GM18505 (cell line): ENCODE data around the gene ANKRD13D.

Experiments used
- ATAC-seq: cut with Tn5 transposase; IDR thresholded peaks from one replicate; pipeline ENCODE4 v1.9.1; 2021; ENCODE audit not compliant: unreplicated experiment
- POLR2A ChIP-seq: IDR thresholded peaks from 4 replicates; pipeline ENCODE4 v1.6.1; 2011; ENCODE audit warnings: borderline replicate concordance; ENCODE audit not compliant: insufficient read depth, insufficient read length; ENCODE audit errors: extremely low read depth

The ANKRD13D gene

DNA sequence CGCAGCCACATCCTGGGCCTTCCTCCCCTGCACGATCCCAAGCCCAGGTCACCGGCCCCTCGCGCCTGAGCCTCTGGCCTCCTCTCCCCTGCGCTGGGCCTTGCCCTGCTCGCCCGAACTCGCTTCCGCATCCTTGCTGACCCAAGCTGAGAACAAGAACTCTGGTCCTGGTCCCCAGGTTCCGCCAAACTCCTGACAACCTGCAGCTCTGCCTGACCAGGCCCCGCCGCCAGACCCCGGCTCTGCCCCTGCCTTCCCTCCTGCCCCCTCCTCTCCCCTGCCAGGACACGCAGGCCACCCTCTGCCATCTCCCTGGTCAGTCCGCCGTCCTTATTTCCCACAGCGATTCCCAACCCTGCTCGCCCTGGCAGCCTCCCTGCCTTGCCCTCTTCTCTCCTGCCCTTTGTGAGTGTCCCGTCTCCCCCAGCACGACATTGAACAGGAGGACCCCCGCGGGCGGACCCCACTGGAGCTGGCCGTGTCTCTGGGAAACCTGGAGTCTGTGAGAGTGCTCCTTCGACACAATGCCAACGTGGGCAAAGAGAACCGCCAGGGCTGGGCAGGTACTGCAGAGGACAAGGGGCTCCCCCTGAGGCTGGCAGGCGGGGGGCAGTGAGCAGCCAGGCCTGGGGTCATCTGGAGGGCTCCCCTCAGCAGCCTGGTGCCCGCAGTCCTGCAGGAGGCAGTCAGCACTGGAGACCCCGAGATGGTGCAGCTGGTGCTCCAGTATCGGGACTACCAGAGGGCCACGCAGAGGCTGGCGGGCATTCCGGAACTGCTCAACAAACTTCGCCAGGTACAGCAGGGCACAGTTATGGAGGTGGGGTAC, 762 bp downstream of the ANKRD13D start:
- no peak for TF ChIP-seq POLR2A
- no peak for ATAC-seq

DNA sequence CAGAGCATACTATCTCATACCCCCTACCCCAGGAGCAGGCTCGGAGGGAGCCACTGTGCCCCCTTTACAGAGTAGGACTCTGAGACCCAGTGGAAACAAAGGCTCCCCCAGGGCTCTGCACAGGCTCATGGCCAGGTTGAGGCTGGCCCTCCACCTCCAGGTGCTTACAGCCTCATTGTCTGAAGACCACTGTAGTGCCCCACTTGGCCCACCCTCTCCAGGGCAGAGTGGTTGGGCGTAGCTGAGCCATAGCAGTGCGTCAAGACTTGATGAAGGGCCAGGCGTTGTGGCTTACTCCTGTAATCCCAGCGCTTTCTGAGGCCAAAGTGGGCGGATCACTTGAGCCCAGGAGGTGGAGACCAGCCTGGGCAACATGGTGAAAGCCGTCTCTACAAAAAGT, 1.7 kb downstream of the ANKRD13D start:
- TF ChIP-seq POLR2A: no peak
- ATAC-seq: no peak

GRCh38 chr11:67291481-67292381, 2.6 kb downstream of the ANKRD13D start:
- TF ChIP-seq POLR2A: no peak
- ATAC-seq: no peak

GRCh38 chr11:67292671-67293070, 3.6 kb downstream of the ANKRD13D start:
- no peak for TF ChIP-seq POLR2A
- ATAC-seq: no peak

DNA sequence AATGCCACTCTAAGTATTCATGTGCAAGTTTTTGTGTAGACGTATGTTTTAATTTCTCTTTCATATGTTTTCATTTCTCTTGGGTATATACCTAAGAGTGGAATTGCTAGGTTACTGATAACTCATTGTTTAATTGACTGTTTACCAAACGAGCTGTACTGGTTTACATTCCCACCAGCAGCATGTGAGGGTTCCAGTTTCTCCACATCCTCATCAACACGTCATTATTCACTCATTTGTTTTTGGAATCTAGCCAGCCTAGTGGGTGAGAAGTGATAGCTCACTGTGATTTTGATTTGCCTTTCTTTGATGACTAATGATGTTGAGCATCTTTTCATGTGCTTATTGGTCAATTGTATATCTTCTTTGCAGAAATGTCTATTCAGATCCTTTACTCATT, 4.0 kb downstream of the ANKRD13D start:
- TF ChIP-seq POLR2A: no peak
- ATAC-seq: no peak

- no peak for ATAC-seq
- TF ChIP-seq POLR2A: no peak
Observed at GRCh38 chr11:67295846-67296245, 6.7 kb downstream of the ANKRD13D start.

DNA sequence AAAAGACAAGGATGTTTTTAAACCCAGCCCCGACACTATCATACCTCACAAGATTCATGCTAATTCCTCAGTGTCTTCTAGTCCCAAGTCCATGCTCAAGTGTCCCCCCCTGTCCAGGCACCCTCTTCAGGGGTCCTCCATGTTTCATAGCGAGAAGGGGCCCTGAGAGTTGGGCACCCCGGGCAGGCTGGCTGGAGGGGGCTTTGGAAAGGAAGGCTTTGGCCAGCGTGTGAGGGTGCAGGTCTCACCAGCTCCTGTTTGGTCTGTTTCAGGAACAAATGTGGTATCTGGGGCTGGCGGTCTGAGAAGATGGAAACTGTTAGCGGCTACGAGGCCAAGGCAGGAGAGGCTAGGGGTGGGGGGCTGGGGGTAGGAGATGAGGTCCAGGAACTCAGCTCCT, 9.7 kb downstream of the ANKRD13D start:
- TF ChIP-seq POLR2A: no peak
- ATAC-seq: no peak

GRCh38 chr11:67299471-67300191, 10.5 kb downstream of the ANKRD13D start:
- ATAC-seq: no peak
- no peak for TF ChIP-seq POLR2A

DNA sequence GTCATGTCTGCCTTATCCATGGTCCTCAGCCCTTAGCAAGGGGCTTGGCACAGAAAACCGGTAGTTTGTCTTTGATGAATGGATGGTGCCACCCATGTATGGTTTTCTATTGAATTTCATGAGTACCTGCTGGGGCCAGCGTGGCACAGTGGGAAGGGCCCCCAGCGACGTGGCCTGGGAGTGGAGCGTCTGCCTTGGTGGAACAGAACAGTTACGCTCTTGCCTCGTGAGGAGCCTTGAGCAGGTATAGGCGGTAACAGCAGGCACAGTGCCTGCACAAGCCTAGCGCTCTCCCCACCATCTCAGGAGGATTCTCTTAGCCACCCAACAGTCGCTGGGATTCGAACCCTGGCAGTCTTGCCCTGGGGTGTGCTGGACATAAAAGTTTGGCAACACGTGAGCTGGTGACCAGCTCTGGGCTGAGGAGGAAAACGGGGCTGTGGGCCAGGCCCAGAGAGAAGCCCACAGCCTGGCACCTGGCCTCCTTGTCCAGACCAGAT, 11.2 kb downstream of the ANKRD13D start:
- TF ChIP-seq POLR2A: no peak
- no peak for ATAC-seq

- TF ChIP-seq POLR2A: no peak
- no peak for ATAC-seq
Observed at GRCh38 chr11:67300756-67301312, 11.7 kb downstream of the ANKRD13D start.

DNA sequence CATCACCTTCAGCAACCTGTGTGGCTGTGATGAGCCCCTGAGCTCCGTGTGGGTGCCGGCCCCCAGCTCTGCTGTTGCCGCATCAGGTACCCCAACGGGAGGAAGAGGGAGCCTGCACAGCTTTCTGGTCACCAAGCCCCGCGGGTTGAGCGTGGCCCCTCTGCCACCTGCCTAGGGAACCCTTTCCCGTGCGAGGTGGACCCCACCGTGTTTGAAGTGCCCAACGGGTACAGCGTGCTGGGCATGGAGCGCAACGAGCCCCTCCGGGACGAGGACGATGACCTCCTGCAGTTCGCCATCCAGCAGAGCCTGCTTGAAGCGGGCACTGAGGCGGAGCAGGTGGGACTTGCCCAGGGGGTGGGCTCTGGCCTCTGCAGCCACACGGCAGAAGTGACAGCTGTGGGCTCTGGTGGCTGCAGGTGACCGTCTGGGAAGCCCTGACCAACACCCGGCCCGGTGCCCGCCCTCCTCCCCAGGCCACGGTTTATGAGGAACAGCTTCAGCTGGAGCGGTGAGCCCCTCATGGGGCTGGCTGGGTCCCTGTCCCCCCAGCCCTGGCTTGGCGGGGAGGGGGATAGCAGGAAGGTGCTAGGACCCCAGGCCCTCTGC, 12.3 kb downstream of the ANKRD13D start:
- no peak for TF ChIP-seq POLR2A
- ATAC-seq: no peak

DNA sequence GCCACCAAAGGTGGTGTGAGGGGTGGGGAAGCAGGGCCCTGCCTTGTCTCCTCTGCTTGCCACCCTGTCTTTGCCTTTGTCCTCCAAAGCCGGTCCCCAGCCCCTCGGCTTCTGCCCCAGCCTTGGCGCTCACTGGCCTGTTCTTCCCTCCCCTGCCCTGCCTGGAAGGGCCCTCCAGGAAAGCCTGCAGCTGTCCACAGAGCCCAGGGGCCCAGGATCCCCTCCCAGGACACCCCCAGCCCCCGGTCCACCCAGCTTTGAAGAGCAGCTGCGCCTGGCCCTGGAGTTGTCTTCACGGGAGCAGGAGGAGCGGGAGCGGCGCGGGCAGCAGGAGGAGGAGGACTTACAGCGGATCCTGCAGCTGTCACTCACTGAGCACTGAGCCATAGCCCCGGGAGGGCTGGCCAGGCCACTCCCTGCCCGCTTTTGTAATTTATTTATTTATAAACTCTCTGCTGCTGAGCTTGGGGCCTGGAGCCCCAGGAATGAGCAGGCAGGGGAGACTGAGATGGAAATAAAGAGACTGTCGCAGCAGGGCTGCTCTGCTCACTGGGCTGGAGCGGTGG, 12.9 kb downstream of the ANKRD13D start:
- ATAC-seq: no peak
- TF ChIP-seq POLR2A: no peak
